DOHH2 (cell line): ENCODE data around the gene CYP27B1.

Experiments
- EZH2phosphoT487 ChIP-seq: fragments of 200-600 bp; sonication (generic); IDR thresholded peaks from 2 replicates; pipeline ENCODE4 v1.6.1; 2017; ENCODE audit warnings: borderline replicate concordance, mild to moderate bottlenecking, antibody characterized with exemption, low read length, moderate library complexity, mixed read lengths
- TF ChIP-seq, protein P1 (sequence below): fragments of 200-600 bp; sonication (generic); IDR thresholded peaks from one replicate; pipeline ENCODE4 v1.5.1; 2014; ENCODE audit warnings: antibody characterized with exemption, mild to moderate bottlenecking, low read depth, low read length; ENCODE audit not compliant: poor library complexity, severe bottlenecking

DNA sequence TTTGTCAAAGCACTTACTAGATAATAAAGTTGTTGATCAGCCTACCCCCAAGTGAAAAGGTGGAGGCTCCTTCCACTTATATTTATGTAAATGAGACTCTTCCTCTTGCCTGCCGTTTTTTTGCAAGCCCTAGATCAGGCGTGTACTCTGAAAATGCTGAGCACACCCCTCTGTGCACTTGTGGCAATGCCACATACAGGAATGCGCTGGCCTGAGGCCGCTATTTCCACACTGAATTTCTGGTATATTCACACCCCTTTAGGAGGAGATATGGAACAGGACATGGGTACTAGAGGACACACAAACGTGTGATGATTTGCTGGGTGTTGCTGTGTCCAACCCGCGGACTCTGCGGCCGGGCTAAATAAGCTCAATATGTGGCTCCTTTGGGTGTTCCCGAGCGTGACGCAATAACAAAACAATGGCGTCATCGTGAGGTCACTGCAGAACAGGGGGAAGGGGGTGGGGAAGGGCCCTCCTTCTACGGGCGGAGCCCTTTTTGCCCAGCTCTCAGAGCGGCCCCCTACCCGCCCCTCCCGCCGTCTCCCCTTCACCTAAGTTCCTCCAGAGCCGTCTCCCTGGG lies 22.6 kb downstream of the CYP27B1 start:
- TF ChIP-seq, protein P1, sequence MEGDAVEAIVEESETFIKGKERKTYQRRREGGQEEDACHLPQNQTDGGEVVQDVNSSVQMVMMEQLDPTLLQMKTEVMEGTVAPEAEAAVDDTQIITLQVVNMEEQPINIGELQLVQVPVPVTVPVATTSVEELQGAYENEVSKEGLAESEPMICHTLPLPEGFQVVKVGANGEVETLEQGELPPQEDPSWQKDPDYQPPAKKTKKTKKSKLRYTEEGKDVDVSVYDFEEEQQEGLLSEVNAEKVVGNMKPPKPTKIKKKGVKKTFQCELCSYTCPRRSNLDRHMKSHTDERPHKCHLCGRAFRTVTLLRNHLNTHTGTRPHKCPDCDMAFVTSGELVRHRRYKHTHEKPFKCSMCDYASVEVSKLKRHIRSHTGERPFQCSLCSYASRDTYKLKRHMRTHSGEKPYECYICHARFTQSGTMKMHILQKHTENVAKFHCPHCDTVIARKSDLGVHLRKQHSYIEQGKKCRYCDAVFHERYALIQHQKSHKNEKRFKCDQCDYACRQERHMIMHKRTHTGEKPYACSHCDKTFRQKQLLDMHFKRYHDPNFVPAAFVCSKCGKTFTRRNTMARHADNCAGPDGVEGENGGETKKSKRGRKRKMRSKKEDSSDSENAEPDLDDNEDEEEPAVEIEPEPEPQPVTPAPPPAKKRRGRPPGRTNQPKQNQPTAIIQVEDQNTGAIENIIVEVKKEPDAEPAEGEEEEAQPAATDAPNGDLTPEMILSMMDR = no peak
- no peak for TF ChIP-seq EZH2phosphoT487
